ENCODE data around the gene ING2.
A peak's percentile ranks its signal among the peaks of the same experiment; 100 is the strongest.
"Not testable (repeated sequence)": the region's sequence is repeated elsewhere in the genome, so short reads cannot be mapped to it uniquely, and the experiment has no call there.

The ING2 gene, protein sequence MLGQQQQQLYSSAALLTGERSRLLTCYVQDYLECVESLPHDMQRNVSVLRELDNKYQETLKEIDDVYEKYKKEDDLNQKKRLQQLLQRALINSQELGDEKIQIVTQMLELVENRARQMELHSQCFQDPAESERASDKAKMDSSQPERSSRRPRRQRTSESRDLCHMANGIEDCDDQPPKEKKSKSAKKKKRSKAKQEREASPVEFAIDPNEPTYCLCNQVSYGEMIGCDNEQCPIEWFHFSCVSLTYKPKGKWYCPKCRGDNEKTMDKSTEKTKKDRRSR

DNA sequence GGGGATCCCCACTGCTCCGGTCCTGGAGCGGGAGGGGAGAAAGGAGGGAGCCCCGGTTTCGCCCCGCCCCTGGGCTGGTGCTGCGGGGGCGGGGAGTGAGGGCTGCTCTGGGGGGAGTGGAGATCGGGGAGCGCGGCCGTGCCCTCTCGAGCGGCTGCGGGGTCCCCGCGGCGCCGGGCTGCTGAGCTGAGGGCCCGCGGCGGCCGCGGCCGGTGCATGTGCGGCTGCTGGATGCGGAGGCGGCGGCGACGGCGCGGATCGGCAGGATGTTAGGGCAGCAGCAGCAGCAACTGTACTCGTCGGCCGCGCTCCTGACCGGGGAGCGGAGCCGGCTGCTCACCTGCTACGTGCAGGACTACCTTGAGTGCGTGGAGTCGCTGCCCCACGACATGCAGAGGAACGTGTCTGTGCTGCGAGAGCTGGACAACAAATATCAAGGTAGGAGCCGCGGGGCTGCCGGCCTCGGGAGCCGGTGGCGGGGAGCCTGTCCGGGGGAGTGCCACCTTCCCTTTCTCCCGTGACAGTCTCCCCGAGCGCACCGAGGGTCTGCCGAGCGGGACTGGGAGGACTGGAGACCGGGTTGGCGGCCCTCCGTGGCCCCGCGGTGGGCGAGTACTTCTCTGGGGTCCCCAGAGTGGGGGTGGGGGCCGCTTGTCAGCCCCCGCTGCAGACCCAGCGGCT is at the start of gene ING2:
ING2 (plus strand) TSS at position 129 of the 681 bp plus-strand sequence; CDS start at position 267, 138 bp downstream.
- intact Hi-C loops (cut with micrococcal nuclease) = loop anchor here (1.0 to 10.0 kb wide), 3 partner anchors 32 to 410 kb away; partner anchors contain the start of genes CDKN2AIP and WWC2
- H3K27me3 Mint-ChIP-seq = no peaks in the 10 kb centered on the region
- H3K36me3 Mint-ChIP-seq (ENCODE audit: low read depth) = peaks cover 25% of the 10 kb centered on the region
- peak within 1 kb of the TSS; percentile 99 for H3K27ac Mint-ChIP-seq
- no peaks in the 10 kb centered on the region for H3K9me3 Mint-ChIP-seq
- peaks cover 20% of the 10 kb centered on the region for H3K4me1 Mint-ChIP-seq (ENCODE audit: low read depth)
- peak within 1 kb of the TSS; percentile 86 for H3K4me3 Mint-ChIP-seq

DNA sequence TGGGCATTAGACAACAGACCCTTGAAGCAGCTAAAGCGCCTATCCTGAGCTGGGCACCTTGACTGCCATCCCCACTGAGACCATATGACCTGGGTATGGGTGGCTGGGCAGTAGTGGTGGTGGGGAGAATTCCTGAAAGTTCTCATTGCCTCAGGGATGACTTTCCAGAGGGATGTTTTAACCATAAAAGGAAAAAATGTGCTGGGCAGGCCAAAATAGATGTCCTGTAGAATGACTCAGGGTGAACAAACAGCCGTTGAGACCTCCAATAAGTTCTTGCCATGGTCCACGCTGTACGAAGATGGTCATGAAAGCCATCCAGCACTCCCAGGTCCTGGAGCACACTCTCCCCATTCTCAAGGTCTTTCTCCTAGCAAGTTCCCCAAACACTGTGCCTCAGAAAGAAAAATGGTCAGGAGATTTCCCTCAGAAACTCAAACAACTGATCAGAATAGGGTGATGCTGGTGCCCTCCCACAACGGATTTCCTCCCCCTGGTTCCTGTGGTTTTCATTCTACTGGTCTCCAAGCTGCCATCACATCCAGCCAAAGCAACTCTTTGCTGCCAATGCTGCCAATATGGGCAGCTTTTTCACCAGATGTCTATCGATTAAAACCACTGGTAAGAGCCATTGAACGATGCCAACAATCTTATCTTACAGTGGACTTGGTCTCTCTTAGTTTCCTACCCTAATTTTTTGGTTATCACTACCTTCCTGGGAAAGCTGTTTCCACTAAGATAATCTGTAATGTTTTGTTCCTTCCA is 49.2 kb upstream of the ING2 start:
- intact Hi-C loops (cut with micrococcal nuclease) = no loop called here
- H3K36me3 Mint-ChIP-seq (ENCODE audit: low read depth) = peaks cover 17% of the 10 kb centered on the region
- no peak overlapping the region for H3K4me3 Mint-ChIP-seq
- peaks cover 2% of the 10 kb centered on the region for H3K27me3 Mint-ChIP-seq
- H3K9me3 Mint-ChIP-seq = no peaks in the 10 kb centered on the region
- peaks cover 22% of the 10 kb centered on the region for H3K4me1 Mint-ChIP-seq (ENCODE audit: low read depth)
- H3K27ac Mint-ChIP-seq = no peak overlapping the region

DNA sequence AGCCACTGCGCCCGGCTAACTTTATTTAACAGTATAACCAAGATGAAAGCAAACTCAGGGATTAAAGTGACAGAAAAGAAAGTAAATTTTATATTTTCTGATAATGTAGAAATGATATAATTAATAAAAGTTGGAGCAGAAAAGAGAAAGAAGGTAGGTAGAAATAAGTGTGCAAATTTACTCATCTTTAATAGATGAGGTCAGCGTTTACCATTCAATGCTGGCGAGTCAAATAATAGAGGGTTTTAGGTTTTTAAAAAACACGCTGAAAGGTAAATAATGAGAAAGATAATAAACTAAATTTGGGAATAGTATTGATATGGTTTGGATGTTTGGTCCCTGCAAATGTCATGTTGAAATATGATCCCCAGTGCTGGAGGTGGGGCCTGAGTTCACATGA is 46.9 kb upstream of the ING2 start:
- intact Hi-C loops (cut with micrococcal nuclease) = no loop called here
- Mint-ChIP-seq H3K27me3 (peaks cover 2% of the 10 kb centered on the region), H3K9me3 (no peaks in the 10 kb centered on the region), H3K36me3 (ENCODE audit: low read depth) (no peaks in the 10 kb centered on the region), H3K27ac (no peak overlapping the region), H3K4me3 (no peak overlapping the region), H3K4me1 (ENCODE audit: low read depth) (peaks cover 22% of the 10 kb centered on the region)

DNA sequence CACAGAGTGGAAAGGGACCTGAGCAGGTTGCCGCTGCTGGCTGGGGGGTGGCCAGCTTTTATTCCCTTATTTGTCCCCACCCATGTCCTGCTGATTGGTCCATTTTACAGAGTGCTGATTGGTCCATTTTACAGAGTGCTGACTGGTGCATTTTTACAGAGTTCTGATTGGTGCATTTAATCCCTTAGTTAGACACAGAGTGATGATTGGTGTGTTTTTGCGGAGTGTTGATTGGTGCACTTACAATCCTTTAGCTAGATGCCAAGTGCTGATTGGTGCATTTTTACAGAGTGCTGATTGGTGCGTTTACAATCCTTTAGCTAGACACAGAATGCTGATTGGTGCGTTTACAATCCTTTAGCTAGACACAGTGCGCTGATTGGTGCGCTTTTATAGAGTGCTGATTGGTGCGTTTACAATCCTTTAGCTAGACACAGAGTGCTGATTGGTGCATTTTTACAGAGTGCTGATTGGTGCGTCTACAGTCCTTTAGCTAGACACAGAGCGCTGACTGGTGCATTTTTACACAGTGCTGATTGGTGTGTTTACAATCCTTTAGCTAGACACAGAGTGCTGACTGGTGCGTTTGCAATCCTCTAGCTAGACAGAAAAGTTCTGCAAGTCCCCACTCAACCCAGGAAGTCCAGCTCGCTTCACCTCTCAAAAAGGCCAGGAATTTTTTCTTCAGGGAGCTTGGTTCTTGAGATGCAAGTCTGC is 40.8 kb upstream of the ING2 start:
- H3K27ac Mint-ChIP-seq; intact Hi-C loops (cut with micrococcal nuclease); H3K4me3 Mint-ChIP-seq; H3K27me3 Mint-ChIP-seq: not testable (repeated sequence)
- Mint-ChIP-seq H3K36me3 (ENCODE audit: low read depth) (peaks cover 19% of the 10 kb centered on the region), H3K9me3 (peaks cover 26% of the 10 kb centered on the region), H3K4me1 (ENCODE audit: low read depth) (peaks cover 21% of the 10 kb centered on the region)

DNA sequence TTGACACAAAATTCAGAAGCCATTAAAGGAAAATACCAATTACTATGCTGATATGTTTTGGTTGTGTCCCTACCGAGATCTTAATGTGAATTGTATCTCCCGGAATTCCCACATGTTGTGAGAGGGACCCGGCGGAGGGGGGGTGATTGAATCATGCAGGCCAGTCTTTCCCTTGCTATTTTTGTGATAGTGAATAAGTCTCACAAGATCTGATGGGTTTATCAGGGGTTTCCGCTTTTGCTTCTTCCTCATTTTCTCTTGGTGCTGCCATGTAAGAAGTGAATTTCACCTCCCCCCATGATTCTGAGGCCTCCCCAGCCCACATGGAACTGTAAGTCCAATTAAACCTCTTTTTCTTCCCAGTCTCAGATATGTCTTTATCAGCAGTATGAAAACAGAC is 39.0 kb upstream of the ING2 start:
- H3K27me3 Mint-ChIP-seq; H3K4me3 Mint-ChIP-seq; intact Hi-C loops (cut with micrococcal nuclease): not testable (repeated sequence)
- peaks cover 33% of the 10 kb centered on the region for H3K4me1 Mint-ChIP-seq (ENCODE audit: low read depth)
- peak overlapping the region; percentile 83 for H3K27ac Mint-ChIP-seq
- peaks cover 26% of the 10 kb centered on the region for H3K9me3 Mint-ChIP-seq
- peaks cover 19% of the 10 kb centered on the region for H3K36me3 Mint-ChIP-seq (ENCODE audit: low read depth)

DNA sequence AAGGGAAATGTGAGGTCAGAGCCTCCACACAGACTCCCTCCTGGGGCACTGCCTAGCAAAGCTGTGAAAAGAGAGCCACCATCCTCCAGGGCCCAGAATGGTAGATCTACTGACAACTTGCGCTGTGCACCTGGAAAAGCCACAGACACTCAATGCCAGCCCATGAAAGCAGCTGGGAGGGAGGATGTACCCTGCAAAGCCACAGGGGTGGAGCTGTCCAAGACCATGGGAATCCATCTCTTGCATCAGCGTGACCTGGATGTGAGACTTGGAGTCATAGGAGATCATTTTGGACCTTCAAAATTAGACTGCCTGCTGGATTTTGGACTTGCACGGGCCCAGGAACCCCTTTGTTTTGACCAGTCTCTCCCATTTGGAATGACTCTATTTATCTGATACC is 37.6 kb upstream of the ING2 start:
- Mint-ChIP-seq H3K4me3 (no peak overlapping the region), H3K9me3 (peaks cover 26% of the 10 kb centered on the region), H3K27me3 (no peaks in the 10 kb centered on the region), H3K4me1 (ENCODE audit: low read depth) (peaks cover 33% of the 10 kb centered on the region), H3K27ac (no peak overlapping the region), H3K36me3 (ENCODE audit: low read depth) (peaks cover 19% of the 10 kb centered on the region)
- intact Hi-C loops (cut with micrococcal nuclease) = no loop called here

DNA sequence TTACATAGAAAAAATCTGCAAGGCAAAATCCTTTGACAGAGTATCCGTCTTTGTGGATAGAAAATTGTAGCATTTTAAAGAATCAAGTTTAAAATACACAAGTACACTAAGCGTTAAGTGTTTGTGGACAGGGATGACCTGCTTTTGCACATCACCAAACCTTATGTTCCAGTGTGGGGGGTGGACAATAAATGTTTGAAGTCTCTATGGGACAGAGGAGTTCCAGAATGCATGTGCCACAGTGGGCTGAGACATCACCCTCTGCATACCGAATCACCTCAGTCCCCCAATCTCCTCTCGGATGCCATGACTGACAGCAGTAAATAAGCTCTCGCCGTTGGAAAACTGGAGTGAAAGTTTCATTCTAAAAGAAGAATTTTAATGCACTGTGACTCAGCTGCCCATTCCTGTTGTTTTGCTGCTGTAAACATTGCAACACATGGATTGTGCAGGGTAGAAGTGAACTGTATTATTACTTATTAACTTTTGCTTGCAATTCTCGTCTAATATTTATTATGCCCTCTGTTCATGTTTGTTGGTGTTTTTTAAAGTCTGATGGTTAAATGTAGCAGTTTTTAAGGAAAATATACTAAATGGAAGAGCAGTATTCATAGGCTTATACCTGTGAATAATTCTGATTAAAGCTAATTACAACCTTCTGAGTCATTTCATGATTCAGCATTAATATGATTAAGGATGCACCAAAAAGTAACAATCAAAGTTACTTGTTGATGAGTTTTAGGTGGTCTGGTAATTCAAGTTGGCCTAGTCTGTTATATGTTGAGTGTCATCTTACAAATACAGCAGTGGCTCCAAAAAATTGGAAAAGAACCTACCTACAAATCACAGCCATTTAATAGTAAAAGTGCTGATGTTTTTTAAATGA is 36.4 kb upstream of the ING2 start:
- peak overlapping the region; percentile 85 for H3K27ac Mint-ChIP-seq
- peaks cover 39% of the 10 kb centered on the region for H3K4me1 Mint-ChIP-seq (ENCODE audit: low read depth)
- intact Hi-C loops (cut with micrococcal nuclease) = loop anchor here (2.0 kb wide), 1 partner anchor 24 kb away; the partner anchor contains the start of gene CDKN2AIP
- peaks cover 26% of the 10 kb centered on the region for H3K9me3 Mint-ChIP-seq
- no peak overlapping the region for H3K4me3 Mint-ChIP-seq
- H3K36me3 Mint-ChIP-seq (ENCODE audit: low read depth) = peaks cover 19% of the 10 kb centered on the region
- H3K27me3 Mint-ChIP-seq = no peaks in the 10 kb centered on the region

DNA sequence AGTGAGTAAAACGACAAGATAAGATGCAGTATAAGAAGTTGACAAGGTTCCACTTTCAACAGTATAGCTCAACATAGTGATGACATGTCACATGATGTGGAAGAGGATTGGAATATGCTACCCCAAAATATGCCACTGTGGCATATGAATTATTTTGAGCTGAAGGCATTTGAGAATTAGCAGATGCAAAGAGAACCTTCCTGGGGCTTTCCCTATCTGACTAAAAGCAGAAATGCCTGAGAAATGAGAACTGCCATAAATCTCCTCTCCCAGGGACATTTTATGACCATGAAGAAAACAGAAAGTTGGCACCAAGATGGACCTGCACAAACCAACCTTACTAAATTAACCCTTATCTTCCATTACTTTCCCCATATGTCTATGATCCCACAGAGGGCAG is 35.6 kb upstream of the ING2 start:
- peaks cover 14% of the 10 kb centered on the region for H3K36me3 Mint-ChIP-seq (ENCODE audit: low read depth)

DNA sequence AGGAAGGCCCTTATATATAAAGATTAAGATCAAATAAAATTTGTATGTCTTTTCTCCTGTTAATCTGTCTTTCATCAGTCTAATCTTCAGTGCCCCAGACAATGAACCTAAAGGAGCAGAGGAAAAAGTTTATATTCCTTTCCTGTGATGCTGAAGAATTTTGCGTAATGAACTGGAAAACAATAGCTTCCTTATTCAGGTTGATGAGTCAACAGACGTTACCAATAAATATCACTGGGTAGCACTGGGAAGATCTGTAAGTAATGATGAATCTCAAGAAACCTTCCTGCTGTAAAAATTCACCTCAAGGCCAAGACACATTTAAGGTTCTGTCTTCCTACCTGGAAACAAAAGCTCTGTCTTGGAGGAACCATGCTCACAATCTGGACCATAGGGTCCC is 34.9 kb upstream of the ING2 start:
- H3K27me3 Mint-ChIP-seq = no peaks in the 10 kb centered on the region
- H3K4me1 Mint-ChIP-seq (ENCODE audit: low read depth) = peaks cover 37% of the 10 kb centered on the region
- intact Hi-C loops (cut with micrococcal nuclease) = loop anchor here (2.0 to 10.0 kb wide), 2 partner anchors 25 to 185 kb away; partner anchors contain the start of genes CDKN2AIP, RWDD4 and TRAPPC11
- no peak overlapping the region for H3K4me3 Mint-ChIP-seq
- peak overlapping the region; percentile 85 for H3K27ac Mint-ChIP-seq
- peaks cover 14% of the 10 kb centered on the region for H3K36me3 Mint-ChIP-seq (ENCODE audit: low read depth)
- peaks cover 26% of the 10 kb centered on the region for H3K9me3 Mint-ChIP-seq

More for the DNA sequence above, 35.6 kb upstream of the ING2 start:
- Mint-ChIP-seq H3K4me1 (ENCODE audit: low read depth) (peaks cover 37% of the 10 kb centered on the region), H3K27me3 (no peaks in the 10 kb centered on the region), H3K9me3 (peaks cover 26% of the 10 kb centered on the region), H3K27ac (peak overlapping the region; percentile 85), H3K4me3 (no peak overlapping the region)
- intact Hi-C loops (cut with micrococcal nuclease) = loop anchor here (2.0 kb wide), 1 partner anchor 24 kb away; the partner anchor contains the start of gene CDKN2AIP

DNA sequence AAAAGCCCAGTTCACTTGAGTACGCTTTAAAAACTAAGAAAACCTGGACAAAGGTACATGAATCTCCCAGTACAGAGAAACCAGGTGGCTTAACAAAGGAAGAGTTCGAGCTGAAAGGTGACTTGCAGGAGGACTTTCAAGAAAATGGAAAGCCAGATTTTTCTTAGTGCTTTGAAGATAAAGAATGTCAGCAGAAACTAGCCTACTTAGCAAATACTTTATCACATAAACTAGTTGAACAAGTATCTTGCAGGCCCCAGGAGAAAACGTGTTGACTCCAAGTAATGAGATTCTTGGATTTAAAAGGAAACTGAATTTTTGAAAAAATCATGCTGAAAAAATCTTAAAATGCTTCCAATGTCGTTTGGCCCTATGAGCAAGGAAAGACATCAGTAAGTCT is 34.0 kb upstream of the ING2 start:
- H3K27ac Mint-ChIP-seq = no peak overlapping the region
- peaks cover 25% of the 10 kb centered on the region for H3K9me3 Mint-ChIP-seq
- H3K4me1 Mint-ChIP-seq (ENCODE audit: low read depth) = peaks cover 36% of the 10 kb centered on the region
- no peak overlapping the region for H3K4me3 Mint-ChIP-seq
- intact Hi-C loops (cut with micrococcal nuclease) = loop anchor here (10.0 kb wide), 1 partner anchor 184 kb away; the partner anchor contains the start of genes RWDD4 and TRAPPC11
- peaks cover 14% of the 10 kb centered on the region for H3K36me3 Mint-ChIP-seq (ENCODE audit: low read depth)
- no peaks in the 10 kb centered on the region for H3K27me3 Mint-ChIP-seq

DNA sequence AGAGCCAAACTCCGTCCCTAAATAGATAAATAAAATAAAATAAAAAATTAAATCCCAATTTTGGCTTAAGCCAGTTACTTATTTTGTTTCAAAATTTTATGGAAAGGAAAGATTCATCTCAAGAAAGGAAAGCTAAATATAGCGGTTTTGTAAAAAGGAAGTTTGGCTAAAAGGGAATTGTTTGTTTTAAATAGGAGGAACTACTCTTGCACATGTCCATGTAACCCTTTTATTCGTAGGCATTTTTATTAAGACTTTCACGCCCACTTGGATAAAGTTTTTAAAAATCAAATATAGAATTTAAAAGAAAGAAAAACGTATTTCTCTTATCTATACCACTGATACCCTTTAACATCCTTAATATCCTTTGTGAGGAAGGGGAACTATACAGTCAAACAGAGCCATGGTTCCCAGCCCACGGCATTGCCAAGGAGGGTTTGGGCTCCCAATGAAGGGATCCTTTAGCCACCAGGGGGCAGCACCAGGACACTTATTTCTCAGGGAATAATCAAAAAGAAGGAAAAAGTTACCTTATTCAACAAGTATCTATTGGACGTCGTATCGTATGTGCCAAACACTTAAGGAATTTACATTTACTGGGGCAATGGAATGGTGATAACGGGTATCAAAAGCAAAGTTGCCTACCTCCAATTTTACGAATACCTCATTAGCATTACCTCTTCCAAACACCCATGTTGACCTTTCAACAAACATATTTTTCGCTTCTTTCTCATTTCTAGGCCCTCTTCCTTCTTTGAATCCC is 32.7 kb upstream of the ING2 start:
- Mint-ChIP-seq H3K4me1 (ENCODE audit: low read depth) (peaks cover 28% of the 10 kb centered on the region), H3K4me3 (no peak overlapping the region), H3K9me3 (peaks cover 12% of the 10 kb centered on the region), H3K27me3 (no peaks in the 10 kb centered on the region), H3K36me3 (ENCODE audit: low read depth) (peaks cover 8% of the 10 kb centered on the region), H3K27ac (peak overlapping the region; percentile 40)
- intact Hi-C loops (cut with micrococcal nuclease) = loop anchor here (2.0 to 10.0 kb wide), 3 partner anchors 33 to 183 kb away; partner anchors contain the start of genes ING2, RWDD4 and TRAPPC11

DNA sequence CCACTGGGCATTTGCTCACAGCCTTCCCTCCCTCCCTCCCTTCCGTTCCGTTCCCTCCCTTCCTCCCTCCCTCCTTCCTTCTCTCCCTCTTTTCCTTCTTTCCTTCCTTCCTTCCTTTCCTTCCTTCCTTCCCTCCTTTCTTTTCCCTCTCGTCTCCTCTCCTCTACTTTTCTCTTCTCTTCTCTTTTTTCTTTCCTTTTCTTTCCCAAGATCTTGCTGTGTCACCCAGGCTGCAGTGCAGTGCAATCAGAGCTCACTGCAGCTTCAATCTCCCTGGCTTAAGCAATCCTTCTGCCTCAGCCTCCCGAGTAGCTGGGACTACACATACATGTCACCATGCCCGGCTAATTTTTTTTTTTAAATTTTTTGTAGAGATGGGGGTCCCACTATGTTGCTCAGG is 26.7 kb upstream of the ING2 start:
- Mint-ChIP-seq H3K4me1 (ENCODE audit: low read depth) (peaks cover 7% of the 10 kb centered on the region), H3K4me3 (no peak overlapping the region), H3K27ac (no peak overlapping the region), H3K9me3 (no peaks in the 10 kb centered on the region), H3K27me3 (peaks cover 2% of the 10 kb centered on the region), H3K36me3 (ENCODE audit: low read depth) (no peaks in the 10 kb centered on the region)
- intact Hi-C loops (cut with micrococcal nuclease) = loop anchor here (10.0 kb wide), 1 partner anchor 177 kb away; the partner anchor contains the start of genes RWDD4 and TRAPPC11
